Measurements from ENCODE around the gene NOVA1. TPM values are rescaled to one million over a fixed set of nuclear protein-coding genes. Genes with fewer than 3 reads are reported as not detected.

NOVA1 gene
- total RNA-seq, 1 experiment from 2014 or later: not detected

DNA sequence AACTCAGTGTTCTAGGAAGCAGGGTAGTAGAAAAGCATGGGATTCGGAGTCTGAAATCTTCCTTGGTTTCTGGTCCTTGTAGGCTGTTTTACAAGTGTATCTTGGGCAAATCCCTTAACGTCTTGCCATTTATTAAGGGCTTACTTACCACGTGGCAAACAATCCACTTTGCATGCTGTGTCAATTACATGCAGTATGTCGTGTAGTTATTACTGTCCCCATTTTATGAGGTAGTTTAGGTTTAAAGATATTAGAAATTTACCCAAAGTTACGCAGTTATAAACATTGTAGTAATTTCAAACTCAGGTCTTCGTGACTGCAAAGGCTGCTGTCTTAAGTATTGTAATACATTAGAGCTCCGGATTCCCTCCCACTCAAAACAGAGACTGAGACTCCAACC lies 1.5 kb upstream of the NOVA1 start:
- no peaks in the 10 kb centered on the region for H3K9me3 Mint-ChIP-seq (ENCODE audit: unreplicated experiment)
- CTCF ChIA-PET: no interaction called here
- no peaks in the 10 kb centered on the region for H3K36me3 Mint-ChIP-seq (ENCODE audit: insufficient read depth, unreplicated experiment)
- POLR2A ChIA-PET: interaction anchor here (0.6 kb wide), 1 partner anchor 17 kb away, joined by 3 read pairs; no protein-coding TSS in a partner anchor
- H3K27ac Mint-ChIP-seq (ENCODE audit: low read depth, unreplicated experiment): no peak overlapping the region
- H3K4me1 Mint-ChIP-seq (ENCODE audit: insufficient read depth, unreplicated experiment): no peaks in the 10 kb centered on the region
- no peak overlapping the region for H3K4me3 Mint-ChIP-seq (ENCODE audit: unreplicated experiment)
- TF ChIP-seq, protein P1, sequence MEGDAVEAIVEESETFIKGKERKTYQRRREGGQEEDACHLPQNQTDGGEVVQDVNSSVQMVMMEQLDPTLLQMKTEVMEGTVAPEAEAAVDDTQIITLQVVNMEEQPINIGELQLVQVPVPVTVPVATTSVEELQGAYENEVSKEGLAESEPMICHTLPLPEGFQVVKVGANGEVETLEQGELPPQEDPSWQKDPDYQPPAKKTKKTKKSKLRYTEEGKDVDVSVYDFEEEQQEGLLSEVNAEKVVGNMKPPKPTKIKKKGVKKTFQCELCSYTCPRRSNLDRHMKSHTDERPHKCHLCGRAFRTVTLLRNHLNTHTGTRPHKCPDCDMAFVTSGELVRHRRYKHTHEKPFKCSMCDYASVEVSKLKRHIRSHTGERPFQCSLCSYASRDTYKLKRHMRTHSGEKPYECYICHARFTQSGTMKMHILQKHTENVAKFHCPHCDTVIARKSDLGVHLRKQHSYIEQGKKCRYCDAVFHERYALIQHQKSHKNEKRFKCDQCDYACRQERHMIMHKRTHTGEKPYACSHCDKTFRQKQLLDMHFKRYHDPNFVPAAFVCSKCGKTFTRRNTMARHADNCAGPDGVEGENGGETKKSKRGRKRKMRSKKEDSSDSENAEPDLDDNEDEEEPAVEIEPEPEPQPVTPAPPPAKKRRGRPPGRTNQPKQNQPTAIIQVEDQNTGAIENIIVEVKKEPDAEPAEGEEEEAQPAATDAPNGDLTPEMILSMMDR (IDR thresholded peaks at IDR 0.05; ENCODE audit: unreplicated experiment): no peak
- intact Hi-C loops (cut with micrococcal nuclease): no loop called here
- no TSS peak for BruUV-seq (replicated peaks)
- H3K27me3 Mint-ChIP-seq (ENCODE audit: insufficient read depth, unreplicated experiment): peaks cover 22% of the 10 kb centered on the region
- DNase-seq (ENCODE audit: unreplicated experiment): no peak

DNA sequence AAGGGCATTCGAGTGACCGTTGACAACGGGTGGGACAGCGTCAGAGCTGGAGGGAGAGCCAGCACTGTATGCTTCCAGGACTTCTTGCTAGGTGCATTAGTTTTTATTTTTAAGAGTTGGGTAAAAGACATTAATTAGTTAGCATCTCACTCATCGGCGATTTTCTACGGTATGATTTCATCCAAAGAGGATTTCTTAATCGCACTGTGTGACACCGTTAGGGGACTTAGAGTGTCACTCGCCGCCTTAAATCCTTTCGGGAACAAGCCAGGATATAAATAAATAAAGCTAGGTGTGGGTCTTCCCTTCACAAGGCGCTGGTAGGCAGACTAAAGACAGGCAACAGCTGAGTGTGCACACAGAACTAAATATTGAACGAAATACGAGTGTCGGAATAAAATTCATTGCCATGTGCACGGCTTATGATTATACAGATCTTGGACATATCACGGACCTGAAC lies 869 bp upstream of the NOVA1 start:
- ChIA-PET POLR2A (interaction anchor here (0.6 kb wide), 1 partner anchor 16 kb away, joined by 3 read pairs; no protein-coding TSS in a partner anchor), CTCF (interaction anchor here (0.6 to 0.7 kb wide), 2 partner anchors 204 to 304 kb away, joined by 3 to 6 read pairs; no protein-coding TSS in a partner anchor)
- H3K27me3 Mint-ChIP-seq (ENCODE audit: insufficient read depth, unreplicated experiment): peaks cover 24% of the 10 kb centered on the region
- no peaks in the 10 kb centered on the region for H3K36me3 Mint-ChIP-seq (ENCODE audit: insufficient read depth, unreplicated experiment)
- intact Hi-C loops (cut with micrococcal nuclease): no loop called here
- no TSS peak for BruUV-seq (replicated peaks)
- TF ChIP-seq, protein P1 (IDR thresholded peaks at IDR 0.05; ENCODE audit: unreplicated experiment): no peak
- no peak overlapping the region for H3K4me3 Mint-ChIP-seq (ENCODE audit: unreplicated experiment)
- no peaks in the 10 kb centered on the region for H3K4me1 Mint-ChIP-seq (ENCODE audit: insufficient read depth, unreplicated experiment)
- no peak for DNase-seq (ENCODE audit: unreplicated experiment)
- no peaks in the 10 kb centered on the region for H3K9me3 Mint-ChIP-seq (ENCODE audit: unreplicated experiment)
- no peak overlapping the region for H3K27ac Mint-ChIP-seq (ENCODE audit: low read depth, unreplicated experiment)

DNA sequence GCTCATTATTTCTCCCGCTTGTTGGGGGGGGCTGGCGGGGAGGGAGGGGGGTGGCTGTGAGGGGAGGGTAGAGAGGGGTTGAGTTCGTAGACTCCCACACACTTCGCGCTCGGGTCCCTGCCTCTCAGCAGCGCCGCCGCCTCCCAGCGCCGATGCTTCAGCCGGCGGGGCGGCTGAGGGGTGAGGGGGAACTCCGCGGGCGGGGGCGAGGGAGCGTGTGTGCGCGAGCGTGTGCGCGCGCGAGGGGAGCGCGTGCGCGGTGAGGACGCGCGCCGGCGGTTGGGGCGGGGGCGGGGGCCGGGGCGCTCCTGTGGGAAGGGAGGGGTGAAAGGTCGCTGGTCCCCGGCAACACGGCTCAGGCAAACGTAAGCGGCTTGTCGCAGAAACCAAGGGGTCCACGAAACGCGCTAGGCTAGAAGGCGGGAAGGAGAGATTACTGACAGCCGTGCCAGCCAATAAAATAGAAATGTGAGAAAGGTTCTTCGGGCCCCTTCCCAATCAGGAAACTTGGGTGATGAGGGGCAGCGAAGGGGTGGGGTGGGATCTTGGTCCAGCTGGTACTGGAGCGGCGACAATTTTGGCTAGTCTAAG lies 343 bp upstream of the NOVA1 start:
- intact Hi-C loops (cut with micrococcal nuclease): no loop called here

DNA sequence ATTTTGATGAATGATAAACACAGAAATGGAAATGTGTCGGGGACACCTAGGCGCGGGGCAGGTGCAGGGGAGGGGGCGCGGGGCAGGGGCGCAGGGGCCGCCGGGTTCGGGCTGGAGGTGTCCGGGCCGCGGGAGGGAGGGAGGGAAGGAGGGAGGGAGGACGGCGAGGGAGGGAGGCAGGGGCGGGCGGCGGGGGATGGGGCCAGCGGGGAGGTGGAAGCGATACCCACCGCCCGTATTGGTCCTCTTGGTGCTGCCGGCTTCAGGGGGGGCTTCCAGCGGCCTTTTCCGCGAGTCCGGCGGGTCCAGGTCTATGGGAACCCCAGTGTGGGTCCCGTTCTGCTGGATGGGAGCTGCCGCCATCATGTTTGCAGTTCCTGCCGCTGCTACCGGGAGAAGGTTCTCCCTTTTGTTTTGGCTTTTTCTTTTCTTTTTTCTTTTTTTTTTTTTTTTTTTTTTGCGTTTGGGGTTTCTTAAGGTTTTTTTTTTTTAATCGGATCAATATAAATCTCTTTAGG lies 703 bp downstream of the NOVA1 start:
- intact Hi-C loops (cut with micrococcal nuclease): no loop called here
- Mint-ChIP-seq H3K27me3 (ENCODE audit: insufficient read depth, unreplicated experiment) (peaks cover 24% of the 10 kb centered on the region), H3K9me3 (ENCODE audit: unreplicated experiment) (no peaks in the 10 kb centered on the region), H3K36me3 (ENCODE audit: insufficient read depth, unreplicated experiment) (no peaks in the 10 kb centered on the region), H3K4me1 (ENCODE audit: insufficient read depth, unreplicated experiment) (no peaks in the 10 kb centered on the region), H3K27ac (ENCODE audit: low read depth, unreplicated experiment) (no peak overlapping the region), H3K4me3 (ENCODE audit: unreplicated experiment) (no peak overlapping the region)
- TF ChIP-seq, protein P1 (IDR thresholded peaks at IDR 0.05; ENCODE audit: unreplicated experiment): no peak
- POLR2A ChIA-PET: no interaction called here
- DNase-seq (ENCODE audit: unreplicated experiment): no peak
- no TSS peak for BruUV-seq (replicated peaks)
- CTCF ChIA-PET: interaction anchor here (0.6 kb wide), 1 partner anchor 1292 kb away, joined by 3 read pairs; no protein-coding TSS in a partner anchor

More for the DNA sequence above, 343 bp upstream of the NOVA1 start:
- BruUV-seq (replicated peaks): no TSS peak
- DNase-seq (ENCODE audit: unreplicated experiment): no peak
- ChIA-PET POLR2A (no interaction called here), CTCF (interaction anchor here (0.6 to 0.7 kb wide), 2 partner anchors 203 to 303 kb away, joined by 3 to 6 read pairs; no protein-coding TSS in a partner anchor)
- Mint-ChIP-seq H3K4me3 (ENCODE audit: unreplicated experiment) (no peak overlapping the region), H3K27ac (ENCODE audit: low read depth, unreplicated experiment) (no peak overlapping the region), H3K4me1 (ENCODE audit: insufficient read depth, unreplicated experiment) (no peaks in the 10 kb centered on the region), H3K27me3 (ENCODE audit: insufficient read depth, unreplicated experiment) (peaks cover 24% of the 10 kb centered on the region), H3K36me3 (ENCODE audit: insufficient read depth, unreplicated experiment) (no peaks in the 10 kb centered on the region), H3K9me3 (ENCODE audit: unreplicated experiment) (no peaks in the 10 kb centered on the region)
- TF ChIP-seq, protein P1 (IDR thresholded peaks at IDR 0.05; ENCODE audit: unreplicated experiment): no peak
